ENCODE measurements around the gene PSMC2. TPM values are rescaled to one million over a fixed set of nuclear protein-coding genes. Genes with fewer than 3 reads are reported as not detected.

Gene PSMC2
- total RNA-seq, 1 experiment from 2014 or later = 200 TPM

DNA sequence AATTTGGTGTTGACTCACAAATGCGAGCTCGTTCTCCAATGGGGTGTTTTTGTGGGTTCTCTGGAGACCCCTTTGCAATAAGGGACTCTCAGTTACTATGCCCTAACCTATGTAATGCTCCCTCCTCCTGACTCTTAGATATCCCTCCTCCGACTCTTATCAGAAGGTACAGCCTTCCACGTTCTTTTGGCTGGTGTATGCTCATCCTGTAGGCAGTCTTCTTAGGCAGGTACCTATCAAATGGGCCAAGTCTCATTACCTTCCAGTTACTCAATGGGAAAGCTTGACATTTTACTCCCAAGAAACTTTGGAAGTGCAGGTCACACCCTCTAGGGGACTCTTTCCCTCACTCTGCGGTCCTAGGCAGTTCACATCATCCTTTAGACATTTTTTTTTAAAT is 66.0 kb downstream of the PSMC2 start:
- no peaks in the 10 kb centered on the region for H3K36me3 ChIP-seq (ENCODE audit: control insufficient read depth, insufficient read depth, low read length)
- intact Hi-C loops (cut with micrococcal nuclease; ENCODE audit: unreplicated experiment) = no loop called here
- H3K4me1 ChIP-seq = no peaks in the 10 kb centered on the region
- H3K27me3 ChIP-seq (replicated peaks; ENCODE audit: control insufficient read depth, insufficient read depth, low read length) = no peaks in the 10 kb centered on the region
- H3K4me3 ChIP-seq (ENCODE audit: low read depth, low read length) = no peak overlapping the region
- no TSS peak for BruUV-seq (replicated peaks)
- H3K4me1 Mint-ChIP-seq (ENCODE audit: low read depth, unreplicated experiment) = no peaks in the 10 kb centered on the region
- TF ChIP-seq CTCF (IDR thresholded peaks at IDR 0.05; ENCODE audit: insufficient read depth in 1 of 2, low read depth in 1 of 2, low read length in 1 of 2, severe bottlenecking in 1 of 2, unreplicated experiment in 1 of 2) = no peak
- ChIA-PET POLR2A (no interaction called here), CTCF (no interaction called here)
- no peaks in the 10 kb centered on the region for H3K9me3 ChIP-seq
- H3K27me3 Mint-ChIP-seq (ENCODE audit: insufficient read depth, unreplicated experiment) = peaks cover 2% of the 10 kb centered on the region
- H3K36me3 Mint-ChIP-seq (ENCODE audit: insufficient read depth, unreplicated experiment) = peaks cover 6% of the 10 kb centered on the region
- no peak overlapping the region for H3K27ac Mint-ChIP-seq (ENCODE audit: unreplicated experiment)
- no peak for DNase-seq
- no peaks in the 10 kb centered on the region for H3K9me3 Mint-ChIP-seq (ENCODE audit: unreplicated experiment)
- no peak overlapping the region for H3K4me3 Mint-ChIP-seq (ENCODE audit: unreplicated experiment)

- H3K27me3 ChIP-seq (replicated peaks; ENCODE audit: control insufficient read depth, insufficient read depth, low read length) = no peaks in the 10 kb centered on the region
- Mint-ChIP-seq H3K4me3 (ENCODE audit: unreplicated experiment) (no peak overlapping the region), H3K27ac (ENCODE audit: unreplicated experiment) (no peak overlapping the region), H3K36me3 (ENCODE audit: insufficient read depth, unreplicated experiment) (peaks cover 6% of the 10 kb centered on the region), H3K4me1 (ENCODE audit: low read depth, unreplicated experiment) (no peaks in the 10 kb centered on the region), H3K9me3 (ENCODE audit: unreplicated experiment) (no peaks in the 10 kb centered on the region), H3K27me3 (ENCODE audit: insufficient read depth, unreplicated experiment) (peaks cover 2% of the 10 kb centered on the region)
- no peaks in the 10 kb centered on the region for H3K4me1 ChIP-seq
- ChIA-PET CTCF (no interaction called here), POLR2A (no interaction called here)
- BruUV-seq (replicated peaks) = no TSS peak
- H3K9me3 ChIP-seq = no peaks in the 10 kb centered on the region
- DNase-seq = no peak
- intact Hi-C loops (cut with micrococcal nuclease; ENCODE audit: unreplicated experiment) = no loop called here
- no peaks in the 10 kb centered on the region for H3K36me3 ChIP-seq (ENCODE audit: control insufficient read depth, insufficient read depth, low read length)
- no peak for TF ChIP-seq CTCF (IDR thresholded peaks at IDR 0.05; ENCODE audit: insufficient read depth in 1 of 2, low read depth in 1 of 2, low read length in 1 of 2, severe bottlenecking in 1 of 2, unreplicated experiment in 1 of 2)
- H3K4me3 ChIP-seq (ENCODE audit: low read depth, low read length) = no peak overlapping the region
These were observed 70.8 kb downstream of the PSMC2 start for GRCh38 chr7:103418241-103418640.

Other genes with a start within 250 kb of the PSMC2 start
- 16.9 and 18.9 TPM in 2 replicates for gene NAPEPLD, start 198.5 kb upstream of the PSMC2 start, total RNA-seq (2022)
- 77.6 and 90.9 TPM in 2 replicates for gene PMPCB, start 50.2 kb upstream of the PSMC2 start, total RNA-seq (2022)
- gene DNAJC2, start 2.9 kb upstream of the PSMC2 start, total RNA-seq (2022) = 71.6 and 73.0 TPM in 2 replicates
- gene SLC26A5, start 98.6 kb downstream of the PSMC2 start, total RNA-seq (2022) = 1.1 and 1.5 TPM in 2 replicates